ENCODE measurements around the gene FNIP1. TPM values are rescaled to one million over a fixed set of nuclear protein-coding genes. Genes with fewer than 3 reads are reported as not detected.
"Not testable (repeated sequence)": the region's sequence is repeated elsewhere in the genome, so short reads cannot be mapped to it uniquely, and the experiment has no call there.

FNIP1 gene
- polyA plus RNA-seq (2011; rRNA removed), result 13.4 and 15.8 TPM in 2 replicates
- polyA minus RNA-seq (2011; rRNA and poly(A)+ RNA removed), result 20.2 and 33.8 TPM in 2 replicates

GRCh38 chr5:131796793-131797693 is at the start of gene FNIP1:
FNIP1 (minus strand) TSS chr5:131797017; CDS start chr5:131796921, 96 bp downstream.
- Histone ChIP-seq H3K27me3 (ENCODE audit: control insufficient read depth, insufficient read depth, low read length) (no peaks in the 10 kb centered on the region), H3K9me3 (ENCODE audit: control insufficient read depth, insufficient read depth, low read length) (peaks cover 4% of the 10 kb centered on the region; the same call in 1 of the 2 replicates), H3K4me3 (ENCODE audit: low read depth, low read length) (peak within 1 kb of the TSS; percentile 83), H3K27ac (ENCODE audit: low read depth, low read length) (peak within 1 kb of the TSS; percentile 89)
- TF ChIP-seq, protein P1, sequence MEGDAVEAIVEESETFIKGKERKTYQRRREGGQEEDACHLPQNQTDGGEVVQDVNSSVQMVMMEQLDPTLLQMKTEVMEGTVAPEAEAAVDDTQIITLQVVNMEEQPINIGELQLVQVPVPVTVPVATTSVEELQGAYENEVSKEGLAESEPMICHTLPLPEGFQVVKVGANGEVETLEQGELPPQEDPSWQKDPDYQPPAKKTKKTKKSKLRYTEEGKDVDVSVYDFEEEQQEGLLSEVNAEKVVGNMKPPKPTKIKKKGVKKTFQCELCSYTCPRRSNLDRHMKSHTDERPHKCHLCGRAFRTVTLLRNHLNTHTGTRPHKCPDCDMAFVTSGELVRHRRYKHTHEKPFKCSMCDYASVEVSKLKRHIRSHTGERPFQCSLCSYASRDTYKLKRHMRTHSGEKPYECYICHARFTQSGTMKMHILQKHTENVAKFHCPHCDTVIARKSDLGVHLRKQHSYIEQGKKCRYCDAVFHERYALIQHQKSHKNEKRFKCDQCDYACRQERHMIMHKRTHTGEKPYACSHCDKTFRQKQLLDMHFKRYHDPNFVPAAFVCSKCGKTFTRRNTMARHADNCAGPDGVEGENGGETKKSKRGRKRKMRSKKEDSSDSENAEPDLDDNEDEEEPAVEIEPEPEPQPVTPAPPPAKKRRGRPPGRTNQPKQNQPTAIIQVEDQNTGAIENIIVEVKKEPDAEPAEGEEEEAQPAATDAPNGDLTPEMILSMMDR (IDR thresholded peaks at IDR 0.05; ENCODE audit: low read depth, low read length), result peak; percentile 22
- ChIA-PET CTCF (interaction anchor here (0.6 to 1.6 kb wide), 3 partner anchors 14 to 212 kb away, joined by 3 to 6 read pairs (median 4); no protein-coding TSS in a partner anchor), POLR2A (interaction anchor here (0.5 to 1.5 kb wide), 11 partner anchors 10 to 308 kb away, joined by 3 to 9 read pairs (median 3); no protein-coding TSS in a partner anchor)
- DNase-seq (ENCODE audit: low read depth, low spot score), result peak; percentile 85

GRCh38 chr5:131846536-131846935 is 49.7 kb upstream of the FNIP1 start:
- TF ChIP-seq, protein P1 (IDR thresholded peaks at IDR 0.05; ENCODE audit: low read depth, low read length), result no peak
- CTCF ChIA-PET, result no interaction called here
- Histone ChIP-seq H3K9me3 (ENCODE audit: control insufficient read depth, insufficient read depth, low read length) (peaks cover 5% of the 10 kb centered on the region), H3K4me3 (ENCODE audit: low read depth, low read length) (no peak overlapping the region), H3K27me3 (ENCODE audit: control insufficient read depth, insufficient read depth, low read length) (no peaks in the 10 kb centered on the region), H3K27ac (ENCODE audit: low read depth, low read length) (no peak overlapping the region)
- POLR2A ChIA-PET, result no interaction called here
- DNase-seq (ENCODE audit: low read depth, low spot score), result no peak

- CTCF ChIA-PET, result no interaction called here
- DNase-seq (ENCODE audit: low read depth, low spot score), result no peak
- POLR2A ChIA-PET, result no interaction called here
- Histone ChIP-seq H3K4me3 (ENCODE audit: low read depth, low read length) (no peak overlapping the region), H3K9me3 (ENCODE audit: control insufficient read depth, insufficient read depth, low read length) (peaks cover 5% of the 10 kb centered on the region), H3K27me3 (ENCODE audit: control insufficient read depth, insufficient read depth, low read length) (no peaks in the 10 kb centered on the region), H3K27ac (ENCODE audit: low read depth, low read length) (no peak overlapping the region)
- TF ChIP-seq, protein P1 (IDR thresholded peaks at IDR 0.05; ENCODE audit: low read depth, low read length), result no peak
These were observed 49.0 kb upstream of the FNIP1 start for GRCh38 chr5:131845828-131846227.

DNA sequence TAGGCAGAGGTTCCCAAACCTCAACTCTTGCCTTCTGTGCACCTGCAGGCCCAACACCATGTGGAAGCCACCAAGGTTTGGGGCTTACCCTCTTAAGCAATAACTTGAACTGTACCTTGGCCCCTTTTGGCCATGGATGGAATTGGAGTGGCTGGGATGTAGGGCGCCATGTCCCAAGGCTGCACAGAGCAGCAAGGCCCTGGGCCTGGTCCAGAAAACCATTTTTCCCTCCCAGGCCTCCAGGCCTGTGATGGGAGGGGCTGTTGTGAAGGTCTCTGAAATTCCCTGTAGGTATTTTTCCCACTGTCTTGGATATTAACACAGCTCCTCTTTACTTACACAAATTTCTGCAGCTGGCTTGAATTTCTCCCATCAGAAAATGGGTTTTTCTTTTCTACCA is 46.2 kb upstream of the FNIP1 start:
- H3K4me3 ChIP-seq (ENCODE audit: low read depth, low read length); POLR2A ChIA-PET; H3K9me3 ChIP-seq (ENCODE audit: control insufficient read depth, insufficient read depth, low read length); H3K27me3 ChIP-seq (ENCODE audit: control insufficient read depth, insufficient read depth, low read length); H3K27ac ChIP-seq (ENCODE audit: low read depth, low read length); DNase-seq (ENCODE audit: low read depth, low spot score); CTCF ChIA-PET: not testable (repeated sequence)

DNA sequence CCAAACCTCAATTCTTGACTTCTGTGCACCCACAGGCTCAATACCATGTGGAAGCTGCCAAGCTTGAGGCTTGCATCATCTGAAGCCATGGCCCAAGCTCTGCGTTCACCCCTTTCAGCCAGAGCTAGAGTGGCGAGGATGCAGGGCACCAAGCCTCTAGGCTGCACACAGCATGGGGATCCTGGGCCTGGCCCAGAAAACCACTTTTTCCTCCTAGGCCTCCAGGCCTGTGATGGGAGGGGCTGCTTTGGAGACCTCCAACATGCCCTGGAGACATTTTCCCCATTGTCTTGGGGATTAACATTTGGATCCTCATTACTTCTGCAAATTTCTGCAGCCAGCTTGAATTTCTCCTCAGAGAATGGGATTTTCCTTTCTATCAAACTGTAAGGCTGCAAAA is 35.9 kb upstream of the FNIP1 start:
- H3K4me3 ChIP-seq (ENCODE audit: low read depth, low read length); H3K27me3 ChIP-seq (ENCODE audit: control insufficient read depth, insufficient read depth, low read length); POLR2A ChIA-PET; CTCF ChIA-PET; H3K9me3 ChIP-seq (ENCODE audit: control insufficient read depth, insufficient read depth, low read length); DNase-seq (ENCODE audit: low read depth, low spot score); H3K27ac ChIP-seq (ENCODE audit: low read depth, low read length): not testable (repeated sequence)

DNA sequence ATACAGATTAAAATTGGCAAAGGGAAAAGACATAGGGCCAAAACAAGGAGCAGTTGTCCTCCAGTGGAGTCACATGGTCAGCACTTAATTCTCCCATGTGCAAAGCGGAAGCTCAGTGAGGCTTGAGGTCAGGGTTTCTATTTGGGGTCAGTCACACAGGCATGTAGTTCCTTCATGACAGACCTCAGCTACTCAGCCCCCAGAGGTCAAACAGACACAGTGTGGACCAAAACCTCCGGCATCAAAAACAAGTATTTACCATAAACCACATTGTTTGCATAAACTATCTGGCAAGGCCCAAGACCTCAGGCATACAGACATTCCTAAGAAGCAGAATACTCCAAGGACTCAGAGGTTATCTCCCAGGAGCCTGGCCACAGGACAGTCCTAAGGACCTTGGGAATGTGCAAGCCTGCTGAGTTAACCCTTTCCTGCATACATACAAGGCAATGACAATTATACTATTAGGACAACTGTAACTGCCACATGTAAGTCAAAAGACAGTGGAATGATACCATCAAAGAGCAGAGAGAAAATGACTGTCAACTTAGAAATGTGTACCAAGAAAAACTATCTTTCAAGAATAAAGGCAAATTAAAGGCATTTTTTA is 28.7 kb upstream of the FNIP1 start:
- Histone ChIP-seq H3K4me3 (ENCODE audit: low read depth, low read length) (no peak overlapping the region), H3K27ac (ENCODE audit: low read depth, low read length) (no peak overlapping the region), H3K27me3 (ENCODE audit: control insufficient read depth, insufficient read depth, low read length) (no peaks in the 10 kb centered on the region), H3K9me3 (ENCODE audit: control insufficient read depth, insufficient read depth, low read length) (no peaks in the 10 kb centered on the region; the same call in 1 of the 2 replicates)
- ChIA-PET CTCF (no interaction called here), POLR2A (no interaction called here)
- TF ChIP-seq, protein P1 (IDR thresholded peaks at IDR 0.05; ENCODE audit: low read depth, low read length), result no peak
- DNase-seq (ENCODE audit: low read depth, low spot score), result no peak

Data from AG04450 (cell line).